Thymus (tissue), 11 donors: ENCODE measurements around the gene NKX1-1. TPM values are rescaled to one million over a fixed set of nuclear protein-coding genes. Genes with fewer than 3 reads are reported as not detected.

Source experiments
- DNase-seq, 9 donors: peaks; one replicate each; pipeline ENCODE4 v3.0.0-alpha.2; 2013; ENCODE audit warnings: low spot score in 9 of 9, low read depth in 6 of 9, missing footprints in 1 of 9
- H3K27ac ChIP-seq, 2 donors: one replicate each; pipeline ENCODE4 v1.5.1; 2013; ENCODE audit warnings: control low read depth in 1 of 2, low read depth in 1 of 2, low read length in 1 of 2, mild to moderate bottlenecking in 1 of 2, moderate library complexity in 1 of 2
- H3K27me3 ChIP-seq, 2 donors: one replicate each; pipeline ENCODE4 v1.5.1; 2013; ENCODE audit warnings: low read length in 1 of 2; ENCODE audit not compliant: control insufficient read depth in 2 of 2, insufficient read depth in 1 of 2
- H3K36me3 ChIP-seq, 2 donors: one replicate each; pipeline ENCODE4 v1.5.1; 2013; ENCODE audit warnings: low read length in 1 of 2, mild to moderate bottlenecking in 1 of 2, moderate library complexity in 1 of 2; ENCODE audit not compliant: control insufficient read depth in 2 of 2, insufficient read depth in 2 of 2
- H3K4me1 ChIP-seq, 2 donors: one replicate each; pipeline ENCODE4 v1.5.1; 2013; ENCODE audit warnings: low read length in 2 of 2; ENCODE audit not compliant: control insufficient read depth in 2 of 2, insufficient read depth in 2 of 2
- H3K4me3 ChIP-seq, 2 donors: one replicate each; pipeline ENCODE4 v1.5.1; 2013; ENCODE audit warnings: low read length in 2 of 2, control low read depth in 1 of 2, mild to moderate bottlenecking in 1 of 2
- H3K9me3 ChIP-seq, 2 donors: one replicate each; pipeline ENCODE4 v1.5.1; 2013; ENCODE audit warnings: low read length in 1 of 2, mild to moderate bottlenecking in 1 of 2; ENCODE audit not compliant: control insufficient read depth in 2 of 2, insufficient read depth in 1 of 2
- WGBS: extraction: QIAGEN DNeasy Blood & Tissue Kit; methylation state at CpG from one replicate; pipeline ENCODE4 v1.1.7; 2013; 5-methylcytosine and 5-hydroxymethylcytosine counted together
- polyA plus RNA-seq: library from polyadenylated mRNA; stranded (reverse); fragments of 200-250 nt; gene quantifications from one replicate; pipeline ENCODE4 v1.2.3, GENCODE V29; 2013
- total RNA-seq: library from RNA; stranded (reverse); fragments of 120-200 nt; gene quantifications from one replicate; pipeline ENCODE4 v1.2.4, GENCODE V29; 2013
- donor health status: healthy.

NKX1-1 gene
- total and polyA plus RNA-seq, 2 donors: 0.05 TPM; not detected in 1

DNA sequence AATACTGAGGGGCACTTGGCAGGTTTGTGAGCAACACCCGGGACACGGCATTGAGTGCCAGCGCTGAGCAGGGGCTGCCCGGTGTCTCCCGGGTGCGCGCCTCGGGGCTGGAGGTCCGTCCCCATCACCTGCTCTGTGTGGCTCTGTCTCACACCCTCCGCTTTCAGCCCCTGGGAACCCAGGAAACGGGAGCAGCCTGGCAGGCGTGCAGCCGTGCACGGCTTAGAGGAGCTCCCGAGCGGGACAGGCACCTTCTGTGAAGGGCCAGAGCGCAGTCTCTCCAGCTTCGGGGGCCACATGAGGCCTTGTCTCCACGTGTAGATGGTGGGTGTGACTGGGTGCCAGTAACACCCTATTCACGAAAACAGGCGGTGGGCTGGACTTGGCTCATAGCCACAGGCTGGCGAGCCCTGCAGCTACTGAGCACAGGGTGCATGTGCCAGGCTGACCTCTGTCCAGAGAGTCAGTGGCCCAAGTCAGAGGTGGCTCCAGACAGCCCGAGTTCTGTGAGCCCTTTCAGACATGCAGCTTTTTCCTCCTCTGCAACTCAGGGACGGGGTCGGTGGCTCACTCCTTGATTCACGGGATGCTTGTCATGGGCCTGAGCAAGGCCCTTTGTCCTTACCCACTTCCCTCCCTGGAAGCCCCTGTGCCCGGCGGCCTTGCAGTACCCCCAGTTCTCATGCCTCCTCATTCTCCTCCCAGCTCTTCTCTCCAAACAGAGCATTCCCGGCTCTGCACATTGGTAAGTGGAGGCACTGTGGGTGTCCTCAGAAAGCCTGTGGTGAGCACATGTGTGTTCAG lies 35.7 kb downstream of the NKX1-1 start:
- Histone ChIP-seq H3K36me3 (peaks cover 3 to 50% of the 10 kb centered on the region in 2 donors), H3K27ac (no peak overlapping the region), H3K4me3 (no peak overlapping the region), H3K4me1 (peaks cover 0 to 4% of the 10 kb centered on the region in 2 donors), H3K9me3 (no peaks in the 10 kb centered on the region), H3K27me3 (no peaks in the 10 kb centered on the region)
- 97% methylated on average over 29 of the region's 29 CpGs for WGBS
- no peak for DNase-seq

DNA sequence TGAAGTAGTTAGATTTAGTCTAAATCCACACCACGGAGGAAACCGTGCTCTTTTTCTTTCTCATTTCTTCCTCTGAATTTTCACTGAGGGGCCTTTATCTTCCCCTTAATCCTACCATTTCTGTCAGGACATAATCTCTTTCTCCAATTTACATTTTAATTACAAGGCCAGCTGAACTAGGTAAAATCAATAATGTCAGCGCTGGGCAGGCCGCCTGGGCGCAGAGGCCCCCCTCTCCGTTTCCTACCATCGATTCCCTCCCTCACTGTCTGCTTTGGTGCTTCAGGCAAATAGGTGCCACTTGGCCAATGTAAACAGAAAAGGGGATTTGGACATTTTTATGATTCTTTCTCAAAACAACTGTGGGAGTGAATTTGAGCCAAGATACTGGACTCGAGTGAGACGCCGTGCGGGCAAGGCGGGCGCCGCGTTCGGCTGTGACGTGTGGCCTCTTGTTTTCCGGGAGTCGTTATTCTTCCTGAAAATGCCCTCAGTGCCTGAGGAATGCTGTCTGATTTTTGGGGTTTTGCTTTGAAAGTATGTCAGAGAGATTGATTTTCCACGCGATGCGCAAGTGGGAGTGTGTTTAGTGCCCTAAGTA lies 36.7 kb downstream of the NKX1-1 start:
- Histone ChIP-seq H3K4me1 (peaks cover 0 to 4% of the 10 kb centered on the region in 2 donors), H3K27me3 (no peaks in the 10 kb centered on the region), H3K36me3 (peaks cover 3 to 46% of the 10 kb centered on the region in 2 donors), H3K27ac (no peak overlapping the region), H3K4me3 (no peak overlapping the region), H3K9me3 (no peaks in the 10 kb centered on the region)
- WGBS: 99% methylated on average over 22 of the region's 22 CpGs
- DNase-seq: no peak

- peaks cover 0 to 4% of the 10 kb centered on the region in 2 donors for H3K4me1 ChIP-seq
- no peaks in the 10 kb centered on the region for H3K27me3 ChIP-seq
- DNase-seq: no peak
- H3K9me3 ChIP-seq: no peaks in the 10 kb centered on the region
- peaks cover 3 to 42% of the 10 kb centered on the region in 2 donors for H3K36me3 ChIP-seq
- no peak overlapping the region for H3K4me3 ChIP-seq
- H3K27ac ChIP-seq: no peak overlapping the region
- 96% methylated on average over 18 of the region's 18 CpGs for WGBS
Measured at GRCh38 chr4:1369091-1369450, 37.2 kb downstream of the NKX1-1 start.

DNA sequence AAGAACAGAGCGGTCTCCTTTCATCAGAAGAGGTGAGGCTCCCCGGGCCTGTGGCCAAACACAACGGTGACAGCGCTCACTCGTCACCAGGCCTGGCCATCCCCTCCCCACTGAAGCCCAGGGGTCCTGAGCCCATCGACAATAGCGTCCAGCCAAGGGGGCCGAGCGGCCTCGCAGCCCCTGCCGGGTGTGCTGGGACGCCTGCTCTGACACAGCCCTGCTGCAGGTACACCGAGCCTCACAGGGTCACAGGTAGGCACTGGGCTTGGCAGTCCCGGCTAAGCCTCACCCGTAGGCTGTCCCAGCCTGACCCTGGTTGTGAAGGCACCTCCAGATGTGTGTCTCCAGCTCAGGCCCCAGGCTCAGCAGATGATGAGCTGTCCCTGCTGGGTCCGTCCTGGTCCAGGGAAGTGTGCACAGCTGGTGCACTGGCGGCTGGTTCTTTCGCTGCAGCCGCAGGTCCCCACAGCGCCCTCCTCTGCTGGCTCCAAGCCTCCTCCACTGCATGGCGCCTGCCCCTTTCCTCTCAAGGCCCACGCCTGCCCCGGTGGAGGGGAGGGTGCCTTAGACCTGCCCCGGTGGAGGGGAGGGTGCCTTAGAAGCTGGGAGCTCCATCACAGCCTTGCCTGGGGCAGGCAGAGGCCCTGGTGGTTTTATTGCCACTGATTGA lies 37.7 kb downstream of the NKX1-1 start:
- peaks cover 3 to 42% of the 10 kb centered on the region in 2 donors for H3K36me3 ChIP-seq
- H3K4me3 ChIP-seq: no peak overlapping the region
- WGBS: 97% methylated on average over 24 of the region's 24 CpGs
- no peak for DNase-seq
- no peaks in the 10 kb centered on the region for H3K27me3 ChIP-seq
- no peak overlapping the region for H3K27ac ChIP-seq
- peaks cover 0 to 4% of the 10 kb centered on the region in 2 donors for H3K4me1 ChIP-seq
- no peaks in the 10 kb centered on the region for H3K9me3 ChIP-seq

DNA sequence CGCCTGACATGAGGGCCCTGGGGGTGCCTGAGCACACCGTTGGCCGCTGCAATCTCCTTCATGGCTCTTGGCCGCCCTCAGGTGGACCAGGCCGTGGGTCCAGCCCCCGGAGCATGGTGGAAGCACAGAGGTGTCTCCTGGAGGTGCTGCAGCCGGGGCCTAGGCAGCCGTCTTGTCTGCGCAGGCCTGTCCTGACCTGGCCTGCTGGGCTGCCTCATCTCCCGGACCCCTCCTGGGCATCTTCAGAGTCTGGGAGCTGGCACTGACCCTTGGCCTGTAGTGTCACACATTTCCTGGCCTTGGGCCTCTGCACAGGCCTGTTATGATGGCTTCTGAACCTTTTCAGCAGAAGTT lies 38.3 kb downstream of the NKX1-1 start:
- peaks cover 3 to 44% of the 10 kb centered on the region in 2 donors for H3K36me3 ChIP-seq
- DNase-seq: no peak
- no peak overlapping the region for H3K27ac ChIP-seq
- no peak overlapping the region for H3K4me3 ChIP-seq
- peaks cover 0 to 4% of the 10 kb centered on the region in 2 donors for H3K4me1 ChIP-seq
- no peaks in the 10 kb centered on the region for H3K9me3 ChIP-seq
- WGBS: 92% methylated on average over 10 of the region's 10 CpGs
- no peaks in the 10 kb centered on the region for H3K27me3 ChIP-seq

GRCh38 chr4:1367230-1367935 lies 38.9 kb downstream of the NKX1-1 start:
- Histone ChIP-seq H3K27me3 (no peaks in the 10 kb centered on the region), H3K4me3 (no peak overlapping the region), H3K4me1 (peaks cover 0 to 4% of the 10 kb centered on the region in 2 donors), H3K36me3 (peaks cover 3 to 44% of the 10 kb centered on the region in 2 donors), H3K9me3 (no peaks in the 10 kb centered on the region), H3K27ac (no peak overlapping the region)
- no peak for DNase-seq
- 98% methylated on average over 17 of the region's 17 CpGs for WGBS

DNA sequence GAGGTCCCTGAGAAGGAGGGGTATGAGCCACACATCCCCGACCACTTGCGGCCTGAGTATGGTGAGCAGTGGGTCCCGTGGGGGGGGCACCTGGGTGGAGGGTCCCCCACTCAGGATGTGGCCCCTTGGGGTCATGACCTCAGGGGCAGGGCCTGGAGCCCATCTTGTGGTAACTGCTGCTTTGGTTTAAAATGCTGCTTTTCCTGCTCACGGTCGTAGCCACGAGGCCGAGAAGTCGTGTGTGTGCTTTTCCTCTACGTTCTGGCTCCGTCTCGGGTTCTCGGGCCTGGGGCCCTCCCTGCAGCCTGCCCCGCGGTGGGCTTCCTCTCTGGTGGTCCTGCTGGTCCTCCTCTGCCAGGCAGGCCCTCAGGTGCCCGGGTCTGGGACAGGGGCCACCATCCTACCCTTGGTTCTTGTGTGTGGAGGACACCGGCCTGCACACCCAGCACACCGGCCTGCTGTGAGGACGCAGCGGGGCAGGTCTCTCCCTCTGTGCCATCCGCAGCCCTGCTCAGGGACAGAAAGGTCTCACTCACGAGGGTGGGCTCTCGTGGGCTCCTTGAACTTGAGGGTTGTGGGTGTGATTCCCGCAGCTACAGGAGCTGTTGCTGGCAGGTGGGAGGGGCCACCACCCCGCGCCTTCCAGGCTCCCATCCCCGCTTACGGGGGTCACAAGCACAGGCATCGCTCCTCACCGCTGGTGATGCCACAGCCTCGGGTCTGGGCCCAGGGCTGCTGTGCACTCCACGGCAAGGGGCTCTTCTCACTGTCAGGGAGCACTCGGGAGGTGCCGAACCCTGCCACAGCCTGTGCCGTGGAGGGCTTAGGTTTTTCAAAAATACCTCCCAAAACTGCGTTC lies 39.6 kb downstream of the NKX1-1 start:
- 97% methylated on average over 35 of the region's 35 CpGs for WGBS
- Histone ChIP-seq H3K4me3 (no peak overlapping the region), H3K4me1 (peaks cover 0 to 4% of the 10 kb centered on the region in 2 donors), H3K27me3 (no peaks in the 10 kb centered on the region), H3K36me3 (peaks cover 1 to 42% of the 10 kb centered on the region in 2 donors), H3K27ac (no peak overlapping the region), H3K9me3 (no peaks in the 10 kb centered on the region)
- no peak for DNase-seq

- Histone ChIP-seq H3K9me3 (no peaks in the 10 kb centered on the region), H3K36me3 (peaks cover 0 to 42% of the 10 kb centered on the region in 2 donors), H3K4me1 (peaks cover 0 to 4% of the 10 kb centered on the region in 2 donors), H3K27me3 (no peaks in the 10 kb centered on the region), H3K4me3 (no peak overlapping the region), H3K27ac (no peak overlapping the region)
- peak in 1 of 9 donors; percentile 11 for DNase-seq
- WGBS: 78% methylated on average over 25 of the region's 25 CpGs
Measured at GRCh38 chr4:1365271-1366178, 40.7 kb downstream of the NKX1-1 start.
